K562 (cell line): Measurements from ENCODE around the gene IDH2. TPM values are rescaled to one million over a fixed set of nuclear protein-coding genes. Genes with fewer than 3 reads are reported as not detected.

ENCODE experiments used
- ATAC-seq: fragments of 200-7000 bp; cut with Tn5 transposase; 3 replicates; pipeline ENCODE4 v1.9.1; 2020; ENCODE audit warnings: moderate library complexity
- BruUV-seq: library from RNA; stranded (reverse); fragments of 400-500 nt; replicated peaks from 2 replicates; lab custom pipeline; 2021; lab: Mats Ljungman, UMichigan
- CTCF ChIA-PET: fragments of 300-600 bp; formaldehyde crosslinking; extraction: SDS; loops from one replicate; lab custom pipeline; 2021; ENCODE audit warnings: low intra/inter-chr PET ratio; lab: Yijun Ruan, JAX
- POLR2A ChIA-PET: fragments of 300-600, 350-650 bp; sonication (Branson Sonifier 250); formaldehyde crosslinking; extraction: SDS; loops from one replicate; lab custom pipeline; 2021; ENCODE audit warnings: antibody characterized with exemption, inconsistent platforms; lab: Yijun Ruan, JAX
- DNase-seq, 4 experiments: peaks; one replicate each; pipeline versions ENCODE4 v3.0.0 to v3.0.0-alpha.2; 2011 to 2018; ENCODE audit warnings: low spot score in 3 of 4, mixed read lengths in 3 of 4; ENCODE audit errors: extremely low read depth in 1 of 4
- FAIRE-seq: peaks from 2 replicates; lab custom pipeline; 2011; peaks lifted over from hg19 to GRCh38; lab: Jason Lieb, UNC
- H2AFZ ChIP-seq: 2 replicates; pipeline ENCODE4 v1.6.0; 2011; ENCODE audit warnings: low read depth, low read length, control low read depth, inconsistent platforms
- H3K27ac ChIP-seq: fragments of 200-600 bp; 3 replicates; pipeline ENCODE4 v1.8.0; 2011; ENCODE audit warnings: low read depth, mild to moderate bottlenecking, control low read depth, inconsistent platforms, low read length, moderate library complexity, mixed read lengths; ENCODE audit errors: extremely low read depth
- H3K27me3 ChIP-seq, 2 experiments: fragments of 300-600 bp in 1 of 2; 2 replicates in 1 of 2; 3 replicates in 1 of 2; pipeline versions ENCODE4 v1.6.0 to v1.8.0; 2011; ENCODE audit warnings: inconsistent platforms in 2 of 2, low read length in 2 of 2, mild to moderate bottlenecking in 1 of 2, mixed read lengths in 1 of 2, moderate library complexity in 1 of 2; ENCODE audit not compliant: control insufficient read depth in 2 of 2, insufficient read depth in 2 of 2
- H3K36me3 ChIP-seq: fragments of 300-600 bp; 3 replicates; pipeline ENCODE4 v1.8.0; 2011; ENCODE audit warnings: mild to moderate bottlenecking, low read length, inconsistent platforms; ENCODE audit not compliant: control insufficient read depth, insufficient read depth
- H3K4me1 ChIP-seq, 2 experiments: fragments of 200-600 bp in 1 of 2; replicated peaks in 1 of 2; 2 replicates in 1 of 2; 3 replicates in 1 of 2; pipeline versions ENCODE4 v1.5.1 to v1.8.0; 2011; ENCODE audit warnings: inconsistent platforms in 2 of 2, low read length in 2 of 2, mild to moderate bottlenecking in 1 of 2, mixed read lengths in 1 of 2, moderate library complexity in 1 of 2; ENCODE audit not compliant: control insufficient read depth in 2 of 2, insufficient read depth in 2 of 2
- H3K4me2 ChIP-seq: 2 replicates; pipeline ENCODE4 v1.6.1; 2011; ENCODE audit warnings: low read length, control low read depth, inconsistent platforms, mixed read lengths; ENCODE audit not compliant: insufficient read depth
- H3K4me3 ChIP-seq: fragments of 200-600 bp; sonication (generic), shearing (Covaris generic); 2 replicates; pipeline ENCODE4 v1.5.1; 2016; ENCODE audit warnings: control low read depth, inconsistent platforms
- H3K79me2 ChIP-seq: fragments of 200-600 bp; 3 replicates; pipeline ENCODE4 v1.8.0; 2011; ENCODE audit warnings: low read length, inconsistent platforms; ENCODE audit not compliant: control insufficient read depth, insufficient read depth
- H3K9ac ChIP-seq, 2 experiments: 2 replicates each; pipeline versions ENCODE4 v1.6.0 to v1.6.1; 2011; ENCODE audit warnings: low read depth in 2 of 2, low read length in 2 of 2, control low read depth in 1 of 2, inconsistent platforms in 1 of 2, mild to moderate bottlenecking in 1 of 2, mixed read lengths in 1 of 2; ENCODE audit not compliant: insufficient read depth in 1 of 2
- H3K9me1 ChIP-seq: one replicate; pipeline ENCODE4 v1.6.0; 2011; ENCODE audit warnings: inconsistent platforms, mild to moderate bottlenecking, low read length, moderate library complexity; ENCODE audit not compliant: control insufficient read depth, insufficient read depth
- H3K9me3 ChIP-seq: replicated peaks from 2 replicates; pipeline ENCODE4 v1.5.1; 2011; ENCODE audit warnings: low read depth, low read length, inconsistent platforms; ENCODE audit not compliant: control insufficient read depth, insufficient read depth
- H4K20me1 ChIP-seq: replicated peaks from 2 replicates; pipeline ENCODE4 v1.6.1; 2011; ENCODE audit warnings: low read length, inconsistent platforms, mixed read lengths; ENCODE audit not compliant: control insufficient read depth, insufficient read depth
- BCOR ChIP-seq: fragments of 450-650 bp; IDR thresholded peaks from 2 replicates; pipeline ENCODE4 v1.6.1; 2016
- FOS ChIP-seq: IDR thresholded peaks from 3 replicates; pipeline ENCODE4 v1.6.1; 2011; ENCODE audit not compliant: insufficient read length; ENCODE audit errors: extremely low read depth
- HCFC1 ChIP-seq: IDR thresholded peaks from 2 replicates; pipeline ENCODE4 v1.6.1; 2012; ENCODE audit warnings: low read depth, low read length, improper control_type of control experiment
- NFIC ChIP-seq: fragments of 450-650 bp; IDR thresholded peaks from 2 replicates; pipeline ENCODE4 v1.6.1; 2017; ENCODE audit warnings: mild to moderate bottlenecking, inconsistent platforms
- NFIX ChIP-seq: fragments of 250-450 bp; sonication (Bioruptor Pico); IDR thresholded peaks from 2 replicates; pipeline ENCODE4 v1.4.0; 2020; ENCODE audit warnings: low read depth, mild to moderate bottlenecking, moderate library complexity
- WGBS: fragments of 100-300 bp; shearing (Covaris generic); methylation state at CpG from one replicate; pipeline ENCODE4 v1.1.6; 2016; ENCODE audit warnings: low coverage, mixed read lengths; ENCODE audit not compliant: insufficient coverage; ENCODE audit errors: missing lambda C conversion rate; 5-methylcytosine and 5-hydroxymethylcytosine counted together
- in situ Hi-C: fragments of 300-500 bp; cut with MboI; formaldehyde crosslinking; loops from 4 replicates; pipeline ENCODE4 v1.15.0; 2018; ENCODE audit warnings: inconsistent platforms, mixed read lengths
- intact Hi-C: fragments of 100-400 bp; cut with micrococcal nuclease; formaldehyde crosslinking; loops from 2 replicates; pipeline ENCODE4 v1.14.2; 2022
- polyA plus RNA-seq, 8 experiments: library from polyadenylated mRNA; depleted of rRNA in 4 of 8; stranded (reverse) in 5 of 8; unstranded in 3 of 8; fragments of >200 nt; fragmentation: Nextera tagmentation in 2 of 8; fragmentation: Illumina TruSeq in 1 of 8; extraction: Ambion mirVana in 2 of 8; extraction: Trizol in 1 of 8; gene quantifications; 2 replicates each; pipeline versions ENCODE4 v1.2.1 to v1.2.3, GENCODE V29; 2011 to 2014; ENCODE audit warnings: inconsistent platforms in 1 of 8, missing spikeins in 1 of 8
- total RNA-seq, 7 experiments: library from RNA; depleted of rRNA in 6 of 7; stranded (reverse); fragments of >200 nt in 6 of 7; fragmentation: Illumina TruSeq in 2 of 7; extraction: Trizol in 2 of 7; gene quantifications; 2 replicates each; pipeline versions ENCODE4 v1.2.1 to v1.2.3, GENCODE V29; 2011 to 2021; ENCODE audit warnings: low replicate concordance in 1 of 7
- TF ChIP-seq, protein P1 (sequence below): fragments of 450-650 bp; formaldehyde crosslinking; IDR thresholded peaks from 2 replicates; pipeline ENCODE4 v1.4.0; 2022; ENCODE audit warnings: mild to moderate bottlenecking, moderate library complexity

The IDH2 gene
- total and polyA plus RNA-seq, 9 of the 15 experiments (the other 6 are each of a cell fraction or from before 2014, with no cell fraction given): 0.70 to 99.9 (median 59.2) TPM

DNA sequence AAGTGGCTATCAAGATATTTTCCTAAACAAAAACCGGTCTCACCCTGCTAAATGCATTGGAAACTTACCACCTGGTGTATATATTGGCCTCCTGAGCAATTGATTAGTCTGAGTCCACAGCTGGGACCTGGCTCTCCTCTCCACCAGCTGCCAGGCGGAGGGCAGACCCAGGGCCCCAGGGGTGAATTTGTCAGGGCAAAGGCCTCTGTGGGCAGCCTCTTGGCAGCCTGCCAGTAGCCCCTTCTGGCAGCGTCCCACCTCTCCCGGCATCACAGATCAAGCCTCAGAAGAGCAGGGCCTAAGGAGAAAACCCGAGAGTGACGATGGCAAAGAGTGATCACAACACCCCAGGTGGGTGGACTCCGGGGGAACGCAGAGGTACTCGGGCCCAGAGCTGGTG is 43.0 kb upstream of the IDH2 start:
- 82% methylated on average over 9 of the region's 9 CpGs for WGBS
- H3K27me3 ChIP-seq: no peaks in the 10 kb centered on the region
- H3K9ac ChIP-seq: peak overlapping the region in 1 of 2 experiments; percentile 55; a peak in 1 of 4 replicates
- DNase-seq (no peak), ATAC-seq (no peak), FAIRE-seq (no peak)
- no peaks in the 10 kb centered on the region for H4K20me1 ChIP-seq
- ChIA-PET CTCF (interaction anchor here (0.6 kb wide), 1 partner anchor 88 kb away, joined by 8 read pairs; the partner anchor contains the start of gene CIB1), POLR2A (interaction anchor here (0.7 kb wide), 1 partner anchor 41 kb away, joined by 3 read pairs; no protein-coding TSS in a partner anchor)
- H3K4me1 ChIP-seq: peaks cover 42 to 43% of the 10 kb centered on the region in 2 experiments
- TF ChIP-seq, protein P1, sequence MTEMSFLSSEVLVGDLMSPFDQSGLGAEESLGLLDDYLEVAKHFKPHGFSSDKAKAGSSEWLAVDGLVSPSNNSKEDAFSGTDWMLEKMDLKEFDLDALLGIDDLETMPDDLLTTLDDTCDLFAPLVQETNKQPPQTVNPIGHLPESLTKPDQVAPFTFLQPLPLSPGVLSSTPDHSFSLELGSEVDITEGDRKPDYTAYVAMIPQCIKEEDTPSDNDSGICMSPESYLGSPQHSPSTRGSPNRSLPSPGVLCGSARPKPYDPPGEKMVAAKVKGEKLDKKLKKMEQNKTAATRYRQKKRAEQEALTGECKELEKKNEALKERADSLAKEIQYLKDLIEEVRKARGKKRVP (CRISPR knock-in tag): no peak
- TF ChIP-seq NFIX (CRISPR knock-in tag): 0 out of 2 replicates have a peak, but pooled peaks have one; percentile 36
- TF ChIP-seq NFIC: peak; percentile 91
- TF ChIP-seq BCOR: no peak
- TF ChIP-seq FOS: no peak
- no peak for TF ChIP-seq HCFC1
- H3K9me1 ChIP-seq: no peaks in the 10 kb centered on the region
- H2AFZ ChIP-seq: no peak overlapping the region
- intact Hi-C loops: no loop called here
- BruUV-seq: no TSS peak
- H3K27ac ChIP-seq: no peak overlapping the region
- H3K4me2 ChIP-seq: no peak overlapping the region
- H3K4me3 ChIP-seq: no peak overlapping the region
- no peaks in the 10 kb centered on the region for H3K9me3 ChIP-seq
- no peaks in the 10 kb centered on the region for H3K36me3 ChIP-seq
- in situ Hi-C loops: no loop called here
- H3K79me2 ChIP-seq: no peaks in the 10 kb centered on the region
